ENCODE measurements around the gene PPP1R1A.
A peak's percentile ranks its signal among the peaks of the same experiment; 100 is the strongest.

The PPP1R1A gene

GRCh38 chr12:54603173-54603814 lies 14.8 kb upstream of the PPP1R1A start:
- DNase-seq (ENCODE audit: low read depth in 2 of 2) = peak; percentile 36 to 43

GRCh38 chr12:54602661-54603060 lies 14.2 kb upstream of the PPP1R1A start:
- DNase-seq (ENCODE audit: low read depth in 2 of 2) = no peak

- DNase-seq (ENCODE audit: low read depth in 2 of 2) = no peak
These were observed 13.4 kb upstream of the PPP1R1A start for GRCh38 chr12:54601841-54602240.

DNA sequence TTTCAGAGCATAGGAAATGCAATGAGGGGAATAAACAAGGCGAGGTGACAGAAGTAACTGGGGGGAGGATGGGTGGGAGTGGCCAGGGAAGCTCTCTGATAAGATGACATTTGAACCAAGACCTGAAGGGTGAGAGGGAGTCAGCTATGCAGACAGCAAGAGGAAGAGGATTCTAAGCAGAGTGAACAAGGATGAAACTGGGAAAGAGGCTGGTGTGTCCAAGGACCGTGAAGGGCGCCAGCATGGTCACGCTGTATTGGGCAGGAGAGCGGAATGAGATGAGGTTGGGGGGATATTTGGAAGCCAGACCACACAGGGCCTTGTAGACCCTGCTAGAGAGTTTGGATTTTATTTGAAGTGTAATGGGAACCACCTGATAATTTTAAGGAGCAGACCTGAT lies 10.5 kb upstream of the PPP1R1A start:
- no peak for DNase-seq (ENCODE audit: low read depth in 2 of 2)

- DNase-seq (ENCODE audit: low read depth in 2 of 2) = peak; percentile 18 to 50
These were observed 8.1 kb upstream of the PPP1R1A start for GRCh38 chr12:54596526-54596946.

- no peak for DNase-seq (ENCODE audit: low read depth in 2 of 2)
These were observed 7.0 kb upstream of the PPP1R1A start for GRCh38 chr12:54595471-54595870.

DNA sequence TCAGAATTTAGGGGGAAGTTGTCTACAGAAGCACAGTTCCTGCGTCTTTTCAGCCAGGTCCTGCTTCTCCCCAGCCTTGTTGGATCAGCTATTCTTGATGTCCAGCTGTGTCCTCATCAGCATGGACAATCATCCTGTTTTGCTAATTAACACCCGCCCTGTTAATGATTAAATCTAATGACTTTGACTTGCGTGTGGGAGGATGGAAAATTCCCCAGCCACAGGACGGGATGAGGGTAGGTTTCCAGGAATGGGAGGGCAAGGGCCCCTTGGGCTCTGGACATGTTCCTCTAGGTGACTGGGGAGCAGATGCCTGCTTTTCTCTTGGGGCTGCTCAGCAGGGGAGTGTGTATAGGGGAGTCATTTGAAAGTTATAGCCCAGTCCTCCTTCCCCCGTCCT lies 5.3 kb upstream of the PPP1R1A start:
- no peak for DNase-seq (ENCODE audit: low read depth in 2 of 2)

- no peak for DNase-seq (ENCODE audit: low read depth in 2 of 2)
These were observed 4.7 kb upstream of the PPP1R1A start for GRCh38 chr12:54593135-54593534.

DNA sequence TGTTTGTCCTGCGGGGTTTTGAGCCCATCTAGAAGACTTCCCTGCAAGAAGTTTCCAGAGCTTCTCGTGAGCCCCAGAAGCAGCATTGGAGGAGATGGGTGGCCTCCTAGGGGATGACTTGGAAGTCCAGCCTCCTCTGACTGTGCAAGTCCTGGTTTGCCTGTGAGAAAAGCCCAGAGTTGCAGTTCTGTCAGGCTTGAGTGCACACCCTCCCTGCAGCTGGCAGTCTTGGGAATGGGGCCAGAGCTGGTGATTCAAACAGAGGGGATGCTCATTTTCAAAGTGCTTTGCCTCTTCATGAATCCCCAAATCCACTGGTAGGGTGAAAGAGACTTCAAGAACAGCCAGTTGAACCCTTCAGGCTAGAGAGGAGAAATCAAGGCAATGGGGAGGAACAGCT lies 3.9 kb upstream of the PPP1R1A start:
- DNase-seq (ENCODE audit: low read depth in 2 of 2) = no peak

- no peak for DNase-seq (ENCODE audit: low read depth in 2 of 2)
These were observed 2.6 kb upstream of the PPP1R1A start for GRCh38 chr12:54590978-54591591.

DNA sequence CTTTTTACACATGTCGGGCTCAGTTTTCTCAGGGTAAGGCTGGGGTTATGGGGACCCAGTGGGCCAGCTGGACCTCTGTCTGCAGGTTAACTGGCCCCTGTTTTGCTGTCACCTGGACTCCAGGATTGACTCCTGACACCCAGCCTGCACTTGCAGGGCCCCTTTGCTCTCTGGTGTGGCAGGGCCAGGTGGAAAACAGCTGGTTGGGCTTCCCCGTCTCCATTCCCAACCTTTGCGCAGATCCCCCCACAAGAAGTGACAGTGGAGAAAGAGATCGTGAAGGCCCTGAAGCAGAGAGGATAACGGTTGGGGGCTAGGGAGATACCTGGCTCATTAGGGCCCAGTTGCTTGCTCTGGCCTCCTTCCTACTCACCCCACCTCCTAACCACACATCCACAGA lies 1.5 kb upstream of the PPP1R1A start:
- no peak for DNase-seq (ENCODE audit: low read depth in 2 of 2)

DNA sequence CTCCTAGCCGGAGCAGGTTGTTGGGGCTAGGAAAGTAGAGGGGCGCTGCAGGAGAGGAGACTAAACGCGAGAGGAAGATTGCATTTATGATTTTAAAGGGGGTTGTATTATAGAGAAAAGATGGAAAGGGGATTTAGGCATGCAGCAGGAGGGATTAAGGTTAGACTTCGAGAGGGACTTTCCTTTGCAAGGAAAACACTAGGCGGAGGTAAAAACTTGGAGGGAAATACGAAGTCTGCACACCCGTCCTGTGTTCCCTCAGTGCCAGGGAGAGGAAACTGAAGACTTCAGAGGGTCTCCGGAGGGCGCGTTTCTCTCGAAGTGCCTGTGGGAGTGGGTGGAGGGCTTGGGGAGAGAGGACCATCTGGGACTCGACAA lies 420 bp upstream of the PPP1R1A start:
- no peak for DNase-seq (ENCODE audit: low read depth in 2 of 2)

DNA sequence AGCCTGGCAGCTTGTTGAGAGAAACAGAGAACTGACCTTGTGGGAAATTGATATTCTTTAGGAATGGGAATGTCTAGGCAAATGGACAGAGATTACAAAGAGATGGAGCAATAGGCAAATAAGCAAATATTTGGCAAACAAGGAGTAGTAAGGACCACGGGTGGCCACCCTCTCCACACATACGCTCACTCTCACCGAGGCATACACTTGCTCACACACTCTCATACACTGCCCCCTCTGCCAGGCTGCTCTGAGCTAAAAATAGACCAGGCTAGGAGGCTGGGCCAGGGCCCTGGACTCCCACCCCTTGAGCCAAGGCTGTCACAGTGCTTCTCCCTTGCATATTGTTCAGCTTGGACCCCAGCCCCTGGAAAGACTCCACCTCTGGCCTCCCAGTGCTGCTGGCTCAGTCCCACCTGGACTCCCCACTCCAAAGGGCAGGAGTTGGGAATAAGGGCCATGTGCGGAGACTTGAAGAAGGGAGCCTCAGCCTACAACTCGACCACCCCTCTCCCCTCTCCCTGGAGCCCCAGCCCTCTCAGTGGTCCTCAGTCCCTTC lies 1.1 kb downstream of the PPP1R1A start:
- DNase-seq (ENCODE audit: low read depth in 2 of 2) = no peak

DNA sequence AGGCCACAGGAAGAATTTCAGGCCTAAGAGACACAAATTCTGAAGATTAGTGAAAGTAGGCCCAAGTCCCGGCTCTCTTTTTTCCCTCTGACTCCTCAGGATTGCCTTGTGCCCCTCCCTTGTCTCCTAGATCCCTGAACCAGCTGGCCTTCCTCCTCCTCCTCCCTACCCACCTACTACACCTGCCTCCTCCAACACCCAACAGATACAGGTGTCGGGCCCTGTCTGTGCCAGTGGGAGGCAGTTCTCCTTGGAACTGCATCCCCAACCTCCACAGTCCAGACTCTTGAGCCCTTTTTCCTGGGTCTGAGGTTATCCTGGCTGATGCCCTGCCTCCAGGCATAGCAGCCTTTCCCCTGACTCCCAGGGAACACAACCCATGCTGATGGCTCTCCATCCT lies 1.8 kb downstream of the PPP1R1A start:
- DNase-seq (ENCODE audit: low read depth in 2 of 2) = no peak

DNA sequence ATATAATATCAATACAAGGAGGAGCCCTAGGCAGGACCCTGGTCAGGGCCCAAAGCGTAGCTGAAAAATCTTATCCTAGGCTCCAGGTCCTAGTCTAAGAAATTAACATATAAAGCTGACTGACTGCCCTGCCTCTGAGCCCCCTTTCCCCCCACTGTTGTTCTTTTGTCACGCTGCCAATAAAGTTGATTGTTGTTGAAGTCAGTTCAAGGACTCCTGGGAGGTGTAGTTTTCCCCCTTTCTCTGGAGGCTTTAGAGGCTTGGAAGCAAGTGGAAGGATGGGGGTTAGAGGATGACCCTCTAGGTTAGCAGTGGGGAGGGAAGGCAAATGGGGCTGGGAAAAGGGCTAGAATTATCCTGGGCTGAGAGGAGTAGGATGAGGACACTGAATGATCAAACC lies 3.2 kb downstream of the PPP1R1A start:
- no peak for DNase-seq (ENCODE audit: low read depth in 2 of 2)

- no peak for DNase-seq (ENCODE audit: low read depth in 2 of 2)
These were observed 4.3 kb downstream of the PPP1R1A start for GRCh38 chr12:54584128-54584527.

- no peak for DNase-seq (ENCODE audit: low read depth in 2 of 2)
These were observed 4.7 kb downstream of the PPP1R1A start for GRCh38 chr12:54583726-54584125.

DNA sequence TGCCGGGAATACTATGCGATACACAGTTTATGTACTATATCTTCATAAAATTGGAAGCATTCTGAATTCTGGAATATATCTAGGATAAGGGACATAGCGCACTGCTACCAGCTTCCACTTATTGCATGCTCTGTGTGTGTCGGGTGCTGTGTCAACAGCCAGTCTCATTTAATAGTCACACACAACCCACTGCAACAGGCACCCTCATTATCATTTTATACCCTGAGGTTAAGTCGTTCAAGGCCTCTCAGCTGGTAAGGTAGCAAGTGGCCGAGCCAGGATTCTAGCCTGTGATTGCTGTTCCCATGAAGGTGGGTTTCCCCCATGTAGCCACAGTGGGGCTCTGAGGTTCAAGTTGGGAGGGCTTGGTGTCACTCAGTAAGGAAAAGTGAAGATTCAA lies 7.0 kb downstream of the PPP1R1A start:
- DNase-seq (ENCODE audit: low read depth in 2 of 2) = no peak

DNA sequence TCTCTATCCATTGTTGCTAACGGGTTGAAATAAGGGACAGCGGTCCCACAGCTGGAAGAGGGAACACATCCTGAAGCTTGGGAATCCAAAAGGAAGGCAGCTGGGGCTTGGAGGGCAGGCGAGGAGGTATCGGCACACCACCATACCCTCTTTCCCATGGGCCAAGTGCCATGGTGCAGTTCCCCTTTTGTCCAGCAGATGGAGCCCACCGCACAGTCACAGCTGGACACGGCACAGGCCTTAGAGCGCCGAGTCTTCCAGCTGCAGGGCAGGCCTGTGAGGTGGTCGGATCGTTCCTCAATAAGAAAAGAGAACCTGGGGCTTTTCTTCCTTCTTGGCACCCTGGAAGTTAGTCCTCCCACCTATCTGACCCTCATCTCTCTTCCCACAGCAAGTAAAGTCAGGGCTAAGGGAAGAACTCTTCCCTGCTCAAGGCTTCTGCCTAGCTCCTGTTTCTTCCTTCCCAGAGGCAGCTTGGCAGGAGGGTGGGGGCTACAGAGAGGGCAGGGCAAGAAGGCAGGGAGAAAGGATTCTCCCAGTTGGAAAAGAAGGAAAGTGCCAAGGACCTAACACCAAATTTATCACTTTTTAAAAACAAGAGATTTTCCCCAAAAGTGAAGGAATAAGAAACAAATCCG lies 8.6 kb downstream of the PPP1R1A start:
- DNase-seq (ENCODE audit: low read depth in 2 of 2) = peak; percentile 68 to 81

- no peak for DNase-seq (ENCODE audit: low read depth in 2 of 2)
These were observed 9.2 kb downstream of the PPP1R1A start for GRCh38 chr12:54579258-54579657.

DNA sequence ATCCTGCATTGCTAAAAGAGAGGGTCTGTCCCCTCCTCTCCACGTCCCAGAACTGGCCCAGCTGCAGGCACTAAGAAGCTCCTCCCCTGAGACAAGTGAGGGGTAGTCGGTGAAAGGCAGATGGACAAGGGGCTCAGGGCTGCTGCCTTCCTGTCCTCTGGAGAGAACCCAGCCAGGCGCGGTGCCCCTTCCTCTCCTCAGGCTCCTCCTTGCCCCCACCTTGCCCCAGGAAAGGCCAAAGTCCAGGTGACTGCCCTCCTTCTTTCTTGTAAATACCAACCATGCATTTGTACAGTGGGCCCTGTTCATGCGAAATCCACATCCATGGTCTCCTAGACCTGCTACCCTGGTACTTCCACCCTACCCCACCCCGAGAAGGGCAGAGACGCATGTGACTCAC lies 9.7 kb downstream of the PPP1R1A start:
- no peak for DNase-seq (ENCODE audit: low read depth in 2 of 2)

DNA sequence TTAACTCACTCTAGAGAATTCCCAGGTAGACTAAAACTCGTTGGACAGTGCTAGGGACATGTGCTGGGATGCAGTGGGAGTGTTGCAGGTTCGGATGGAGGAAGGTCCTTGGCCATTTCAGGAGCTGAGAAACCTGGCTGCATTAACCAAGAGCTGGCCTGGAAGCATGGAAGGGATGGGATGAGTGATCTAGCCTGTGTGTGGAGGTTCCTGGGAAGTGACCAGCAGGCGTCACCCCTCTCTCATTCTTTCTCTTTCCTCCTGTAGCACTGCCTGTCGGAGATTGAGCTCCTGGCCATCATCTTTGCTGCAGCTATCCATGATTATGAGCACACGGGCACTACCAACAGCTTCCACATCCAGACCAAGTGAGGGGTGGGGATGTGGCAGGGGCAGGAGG lies 15.6 kb downstream of the PPP1R1A start:
- DNase-seq (ENCODE audit: low read depth in 2 of 2) = no peak
